Panc1 (cell line): ENCODE results near the gene CPB1. TPM values are rescaled to one million over a fixed set of nuclear protein-coding genes. Genes with fewer than 3 reads are reported as not detected.

ENCODE experiments used
- ATAC-seq: fragments of 200-7000 bp; cut with Tn5 transposase; 2 replicates; pipeline ENCODE4 v1.9.1; 2020; ENCODE audit warnings: mild to moderate bottlenecking, moderate library complexity
- BruUV-seq: library from RNA; stranded (reverse); fragments of 400-500 nt; replicated peaks from 2 replicates; lab custom pipeline; 2021; lab: Mats Ljungman, UMichigan
- CTCF ChIA-PET: fragments of 300-600 bp; sonication (Branson Sonifier 250); formaldehyde crosslinking; loops from one replicate; lab custom pipeline; 2022; ENCODE audit warnings: antibody characterized with exemption; lab: Charles Lee
- POLR2A ChIA-PET: fragments of 300-600 bp; sonication (Branson Sonifier 250); formaldehyde crosslinking; loops from one replicate; lab custom pipeline; 2022; ENCODE audit warnings: antibody characterized with exemption; lab: Charles Lee
- DNase-seq: peaks from one replicate; pipeline ENCODE4 v3.0.0-alpha.2; 2010; ENCODE audit warnings: low read depth, low spot score
- H3K27ac ChIP-seq: 2 replicates; pipeline ENCODE4 v1.5.1; 2011; ENCODE audit warnings: mild to moderate bottlenecking, low read length, inconsistent platforms
- H3K27me3 ChIP-seq: fragments of 200-500 bp; sonication (Bioruptor generic); 2 replicates; pipeline ENCODE4 v1.6.0; 2014; ENCODE audit warnings: low read length, inconsistent platforms; ENCODE audit not compliant: control insufficient read depth, insufficient read depth
- H3K36me3 ChIP-seq: fragments of 200-500 bp; sonication (Bioruptor generic); 2 replicates; pipeline ENCODE4 v1.5.1; 2014; ENCODE audit warnings: inconsistent platforms, mild to moderate bottlenecking, low read length, moderate library complexity; ENCODE audit not compliant: control insufficient read depth, insufficient read depth
- H3K4me1 ChIP-seq: 2 replicates; pipeline ENCODE4 v1.5.1; 2011; ENCODE audit warnings: inconsistent platforms, mild to moderate bottlenecking, low read length, moderate library complexity; ENCODE audit not compliant: control insufficient read depth, insufficient read depth
- H3K4me3 ChIP-seq, 2 experiments: 2 replicates each; pipeline ENCODE4 v1.5.1; 2011 to 2012; ENCODE audit warnings: low read depth in 2 of 2, low read length in 2 of 2, mild to moderate bottlenecking in 2 of 2, inconsistent platforms in 1 of 2, moderate library complexity in 1 of 2
- H3K9me3 ChIP-seq: fragments of 200-500 bp; sonication (Bioruptor generic); 2 replicates; pipeline ENCODE4 v1.5.1; 2014; ENCODE audit warnings: low read depth, mild to moderate bottlenecking, inconsistent platforms, low read length, moderate library complexity; ENCODE audit not compliant: control insufficient read depth, insufficient read depth
- CTCF ChIP-seq: fragments of 450-650 bp; IDR thresholded peaks from 2 replicates; pipeline ENCODE4 v1.5.1; 2017; ENCODE audit warnings: mild to moderate bottlenecking
- POLR2AphosphoS5 ChIP-seq: IDR thresholded peaks from 2 replicates; pipeline ENCODE4 v1.6.1; 2012; ENCODE audit warnings: mild to moderate bottlenecking, low read depth, low read length, moderate library complexity
- REST ChIP-seq, 2 experiments: IDR thresholded peaks; 2 replicates each; pipeline ENCODE4 v1.6.1; 2011 to 2012; ENCODE audit warnings: low read depth in 2 of 2, control low read depth in 1 of 2, low read length in 1 of 2, mild to moderate bottlenecking in 1 of 2, moderate library complexity in 1 of 2; ENCODE audit not compliant: insufficient read depth in 1 of 2
- SIN3A ChIP-seq: IDR thresholded peaks from 2 replicates; pipeline ENCODE4 v1.6.1; 2012; ENCODE audit warnings: low read depth, mild to moderate bottlenecking, low read length, moderate library complexity, borderline replicate concordance; ENCODE audit not compliant: insufficient read depth
- TCF7L2 ChIP-seq: IDR thresholded peaks from 2 replicates; pipeline ENCODE4 v1.6.1; 2011; ENCODE audit warnings: mild to moderate bottlenecking, low read depth, low read length, inconsistent platforms
- in situ Hi-C: cut with HindIII; loops from 2 replicates; pipeline ENCODE4 v1.10.0; 2016; ENCODE audit warnings: low sequenced_read_pairs, low pct_unique_long_range_greater_than_20kb
- intact Hi-C: fragments of 100-400 bp; cut with micrococcal nuclease; formaldehyde crosslinking; loops from one replicate; pipeline ENCODE4 v1.10.0; 2022; ENCODE audit not compliant: unreplicated experiment
- total RNA-seq: library from RNA; stranded (reverse); gene quantifications from one replicate; pipeline ENCODE4 v1.2.1, GENCODE V29; 2021; ENCODE audit not compliant: unreplicated experiment

The CPB1 gene
- total RNA-seq, 1 experiment from 2014 or later: 4.4 TPM

- H3K27me3 ChIP-seq: no peaks in the 10 kb centered on the region
- CTCF ChIA-PET: no interaction called here
- H3K4me1 ChIP-seq: no peaks in the 10 kb centered on the region
- DNase-seq: no peak
- no TSS peak for BruUV-seq
- H3K36me3 ChIP-seq: no peaks in the 10 kb centered on the region
- intact Hi-C loops: no loop called here
- in situ Hi-C loops: no loop called here
- H3K4me3 ChIP-seq: no peak overlapping the region
- POLR2A ChIA-PET: no interaction called here
- ATAC-seq: no peak
- no peaks in the 10 kb centered on the region for H3K9me3 ChIP-seq
- no peak for TF ChIP-seq TCF7L2
- TF ChIP-seq SIN3A: no peak
- H3K27ac ChIP-seq: no peak overlapping the region
Observed at GRCh38 chr3:148800414-148800813, 27.2 kb upstream of the CPB1 start.

- Histone ChIP-seq H3K36me3 (no peaks in the 10 kb centered on the region), H3K4me3 (no peak overlapping the region), H3K4me1 (no peaks in the 10 kb centered on the region), H3K9me3 (no peaks in the 10 kb centered on the region), H3K27ac (no peak overlapping the region), H3K27me3 (peaks cover 16% of the 10 kb centered on the region)
- no peak for ATAC-seq
- in situ Hi-C loops (no loop called here), intact Hi-C loops (no loop called here)
- no peak for TF ChIP-seq CTCF
- no peak for TF ChIP-seq REST (IDR thresholded peaks at IDR 0.05; ENCODE audit: insufficient read depth in 1 of 2, low read depth in 2 of 2, low read length in 1 of 2)
- TF ChIP-seq TCF7L2: no peak
- TF ChIP-seq SIN3A: no peak
- no peak for TF ChIP-seq POLR2AphosphoS5
- CTCF ChIA-PET: no interaction called here
- DNase-seq: no peak
- BruUV-seq: no TSS peak
- POLR2A ChIA-PET: no interaction called here
Observed at GRCh38 chr3:148809835-148810234, 17.8 kb upstream of the CPB1 start.

GRCh38 chr3:148815316-148816110 lies 12.1 kb upstream of the CPB1 start:
- Histone ChIP-seq H3K27me3 (peaks cover 7% of the 10 kb centered on the region), H3K27ac (no peak overlapping the region), H3K4me1 (no peaks in the 10 kb centered on the region), H3K9me3 (no peaks in the 10 kb centered on the region), H3K4me3 (no peak overlapping the region), H3K36me3 (no peaks in the 10 kb centered on the region)
- BruUV-seq: no TSS peak
- DNase-seq (no peak), ATAC-seq (no peak)
- intact Hi-C loops: no loop called here
- ChIA-PET POLR2A (no interaction called here), CTCF (no interaction called here)
- TF ChIP-seq SIN3A (no peak), CTCF (no peak), REST (IDR thresholded peaks at IDR 0.05; ENCODE audit: insufficient read depth in 1 of 2, low read depth in 2 of 2, low read length in 1 of 2) (no peak), POLR2AphosphoS5 (no peak), TCF7L2 (no peak)
- in situ Hi-C loops: no loop called here
